Panc1 (cell line): ENCODE measurements around the gene HES4. TPM values are rescaled to one million over a fixed set of nuclear protein-coding genes. Genes with fewer than 3 reads are reported as not detected.
A peak's percentile ranks its signal among the peaks of the same experiment; 100 is the strongest.

Experiments
- ATAC-seq: fragments of 200-7000 bp; cut with Tn5 transposase; 2 replicates; pipeline ENCODE4 v1.9.1; 2020; ENCODE audit warnings: mild to moderate bottlenecking, moderate library complexity
- BruUV-seq: library from RNA; stranded (reverse); fragments of 400-500 nt; replicated peaks from 2 replicates; lab custom pipeline; 2021; lab: Mats Ljungman, UMichigan
- CTCF ChIA-PET: fragments of 300-600 bp; sonication (Branson Sonifier 250); formaldehyde crosslinking; loops from one replicate; lab custom pipeline; 2022; ENCODE audit warnings: antibody characterized with exemption; lab: Charles Lee
- POLR2A ChIA-PET: fragments of 300-600 bp; sonication (Branson Sonifier 250); formaldehyde crosslinking; loops from one replicate; lab custom pipeline; 2022; ENCODE audit warnings: antibody characterized with exemption; lab: Charles Lee
- DNase-seq: peaks from one replicate; pipeline ENCODE4 v3.0.0-alpha.2; 2010; ENCODE audit warnings: low read depth, low spot score
- H3K27ac ChIP-seq: 2 replicates; pipeline ENCODE4 v1.5.1; 2011; ENCODE audit warnings: mild to moderate bottlenecking, low read length, inconsistent platforms
- H3K27me3 ChIP-seq: fragments of 200-500 bp; sonication (Bioruptor generic); 2 replicates; pipeline ENCODE4 v1.6.0; 2014; ENCODE audit warnings: low read length, inconsistent platforms; ENCODE audit not compliant: control insufficient read depth, insufficient read depth
- H3K36me3 ChIP-seq: fragments of 200-500 bp; sonication (Bioruptor generic); 2 replicates; pipeline ENCODE4 v1.5.1; 2014; ENCODE audit warnings: inconsistent platforms, mild to moderate bottlenecking, low read length, moderate library complexity; ENCODE audit not compliant: control insufficient read depth, insufficient read depth
- H3K4me1 ChIP-seq: 2 replicates; pipeline ENCODE4 v1.5.1; 2011; ENCODE audit warnings: inconsistent platforms, mild to moderate bottlenecking, low read length, moderate library complexity; ENCODE audit not compliant: control insufficient read depth, insufficient read depth
- H3K4me3 ChIP-seq, 2 experiments: 2 replicates each; pipeline ENCODE4 v1.5.1; 2011 to 2012; ENCODE audit warnings: low read depth in 2 of 2, low read length in 2 of 2, mild to moderate bottlenecking in 2 of 2, inconsistent platforms in 1 of 2, moderate library complexity in 1 of 2
- H3K9me3 ChIP-seq: fragments of 200-500 bp; sonication (Bioruptor generic); 2 replicates; pipeline ENCODE4 v1.5.1; 2014; ENCODE audit warnings: low read depth, mild to moderate bottlenecking, inconsistent platforms, low read length, moderate library complexity; ENCODE audit not compliant: control insufficient read depth, insufficient read depth
- POLR2AphosphoS5 ChIP-seq: IDR thresholded peaks from 2 replicates; pipeline ENCODE4 v1.6.1; 2012; ENCODE audit warnings: mild to moderate bottlenecking, low read depth, low read length, moderate library complexity
- SIN3A ChIP-seq: IDR thresholded peaks from 2 replicates; pipeline ENCODE4 v1.6.1; 2012; ENCODE audit warnings: low read depth, mild to moderate bottlenecking, low read length, moderate library complexity, borderline replicate concordance; ENCODE audit not compliant: insufficient read depth
- TCF7L2 ChIP-seq: IDR thresholded peaks from 2 replicates; pipeline ENCODE4 v1.6.1; 2011; ENCODE audit warnings: mild to moderate bottlenecking, low read depth, low read length, inconsistent platforms
- in situ Hi-C: cut with HindIII; loops from 2 replicates; pipeline ENCODE4 v1.10.0; 2016; ENCODE audit warnings: low sequenced_read_pairs, low pct_unique_long_range_greater_than_20kb
- intact Hi-C: fragments of 100-400 bp; cut with micrococcal nuclease; formaldehyde crosslinking; loops from one replicate; pipeline ENCODE4 v1.10.0; 2022; ENCODE audit not compliant: unreplicated experiment
- total RNA-seq: library from RNA; stranded (reverse); gene quantifications from one replicate; pipeline ENCODE4 v1.2.1, GENCODE V29; 2021; ENCODE audit not compliant: unreplicated experiment
- TF ChIP-seq, protein P1 (sequence below), 2 experiments: IDR thresholded peaks; 2 replicates each; pipeline ENCODE4 v1.6.1; 2011 to 2012; ENCODE audit warnings: low read depth in 2 of 2, control low read depth in 1 of 2, low read length in 1 of 2, mild to moderate bottlenecking in 1 of 2, moderate library complexity in 1 of 2; ENCODE audit not compliant: insufficient read depth in 1 of 2
- TF ChIP-seq, protein P2 (sequence below): fragments of 450-650 bp; IDR thresholded peaks from 2 replicates; pipeline ENCODE4 v1.5.1; 2017; ENCODE audit warnings: mild to moderate bottlenecking

Gene HES4
- total RNA-seq, 1 experiment from 2014 or later: 74.2 TPM

DNA sequence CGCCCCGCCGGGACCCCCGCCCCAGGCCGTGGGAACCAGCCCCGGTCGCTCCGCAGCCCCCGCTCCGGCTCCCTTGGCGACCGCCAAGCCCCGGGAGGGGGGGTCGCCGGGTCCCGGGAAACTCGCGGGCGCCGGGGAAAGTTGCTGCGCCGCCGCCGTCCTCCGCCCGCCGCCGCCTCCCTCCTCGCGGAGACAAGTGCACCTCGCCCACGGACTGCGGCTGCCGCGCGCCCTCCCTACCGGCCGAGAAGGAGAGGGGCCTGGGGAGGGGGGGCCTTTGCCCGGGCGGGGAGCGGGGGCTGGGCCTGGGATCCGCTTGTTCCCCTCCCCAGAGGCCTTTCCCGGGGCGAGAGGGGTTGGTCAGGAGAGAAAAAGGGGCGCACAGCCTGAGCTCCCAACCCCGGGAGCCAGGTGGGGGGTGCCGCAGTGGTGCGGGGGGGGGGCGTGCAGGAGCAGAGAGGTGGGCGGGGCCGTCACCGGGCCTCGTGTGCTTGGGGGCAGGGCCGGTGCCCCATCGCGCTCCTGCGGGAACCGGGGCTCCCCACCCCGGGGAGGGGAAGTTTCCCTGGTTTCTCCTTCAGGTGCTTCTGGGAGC lies 20.6 kb upstream of the HES4 start:
- Histone ChIP-seq H3K27me3 (no peaks in the 10 kb centered on the region), H3K4me1 (peaks cover 43% of the 10 kb centered on the region), H3K27ac (peak overlapping the region; percentile 82), H3K9me3 (no peaks in the 10 kb centered on the region), H3K36me3 (no peaks in the 10 kb centered on the region; the same call in 1 of the 2 replicates), H3K4me3 (peak overlapping the region; percentile 60 to 70)
- TF ChIP-seq, protein P1, sequence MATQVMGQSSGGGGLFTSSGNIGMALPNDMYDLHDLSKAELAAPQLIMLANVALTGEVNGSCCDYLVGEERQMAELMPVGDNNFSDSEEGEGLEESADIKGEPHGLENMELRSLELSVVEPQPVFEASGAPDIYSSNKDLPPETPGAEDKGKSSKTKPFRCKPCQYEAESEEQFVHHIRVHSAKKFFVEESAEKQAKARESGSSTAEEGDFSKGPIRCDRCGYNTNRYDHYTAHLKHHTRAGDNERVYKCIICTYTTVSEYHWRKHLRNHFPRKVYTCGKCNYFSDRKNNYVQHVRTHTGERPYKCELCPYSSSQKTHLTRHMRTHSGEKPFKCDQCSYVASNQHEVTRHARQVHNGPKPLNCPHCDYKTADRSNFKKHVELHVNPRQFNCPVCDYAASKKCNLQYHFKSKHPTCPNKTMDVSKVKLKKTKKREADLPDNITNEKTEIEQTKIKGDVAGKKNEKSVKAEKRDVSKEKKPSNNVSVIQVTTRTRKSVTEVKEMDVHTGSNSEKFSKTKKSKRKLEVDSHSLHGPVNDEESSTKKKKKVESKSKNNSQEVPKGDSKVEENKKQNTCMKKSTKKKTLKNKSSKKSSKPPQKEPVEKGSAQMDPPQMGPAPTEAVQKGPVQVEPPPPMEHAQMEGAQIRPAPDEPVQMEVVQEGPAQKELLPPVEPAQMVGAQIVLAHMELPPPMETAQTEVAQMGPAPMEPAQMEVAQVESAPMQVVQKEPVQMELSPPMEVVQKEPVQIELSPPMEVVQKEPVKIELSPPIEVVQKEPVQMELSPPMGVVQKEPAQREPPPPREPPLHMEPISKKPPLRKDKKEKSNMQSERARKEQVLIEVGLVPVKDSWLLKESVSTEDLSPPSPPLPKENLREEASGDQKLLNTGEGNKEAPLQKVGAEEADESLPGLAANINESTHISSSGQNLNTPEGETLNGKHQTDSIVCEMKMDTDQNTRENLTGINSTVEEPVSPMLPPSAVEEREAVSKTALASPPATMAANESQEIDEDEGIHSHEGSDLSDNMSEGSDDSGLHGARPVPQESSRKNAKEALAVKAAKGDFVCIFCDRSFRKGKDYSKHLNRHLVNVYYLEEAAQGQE (IDR thresholded peaks at IDR 0.05; ENCODE audit: insufficient read depth in 1 of 2, low read depth in 2 of 2, low read length in 1 of 2): no peak
- TF ChIP-seq TCF7L2: no peak
- no peak for TF ChIP-seq POLR2AphosphoS5
- no peak for TF ChIP-seq SIN3A
- TF ChIP-seq, protein P2, sequence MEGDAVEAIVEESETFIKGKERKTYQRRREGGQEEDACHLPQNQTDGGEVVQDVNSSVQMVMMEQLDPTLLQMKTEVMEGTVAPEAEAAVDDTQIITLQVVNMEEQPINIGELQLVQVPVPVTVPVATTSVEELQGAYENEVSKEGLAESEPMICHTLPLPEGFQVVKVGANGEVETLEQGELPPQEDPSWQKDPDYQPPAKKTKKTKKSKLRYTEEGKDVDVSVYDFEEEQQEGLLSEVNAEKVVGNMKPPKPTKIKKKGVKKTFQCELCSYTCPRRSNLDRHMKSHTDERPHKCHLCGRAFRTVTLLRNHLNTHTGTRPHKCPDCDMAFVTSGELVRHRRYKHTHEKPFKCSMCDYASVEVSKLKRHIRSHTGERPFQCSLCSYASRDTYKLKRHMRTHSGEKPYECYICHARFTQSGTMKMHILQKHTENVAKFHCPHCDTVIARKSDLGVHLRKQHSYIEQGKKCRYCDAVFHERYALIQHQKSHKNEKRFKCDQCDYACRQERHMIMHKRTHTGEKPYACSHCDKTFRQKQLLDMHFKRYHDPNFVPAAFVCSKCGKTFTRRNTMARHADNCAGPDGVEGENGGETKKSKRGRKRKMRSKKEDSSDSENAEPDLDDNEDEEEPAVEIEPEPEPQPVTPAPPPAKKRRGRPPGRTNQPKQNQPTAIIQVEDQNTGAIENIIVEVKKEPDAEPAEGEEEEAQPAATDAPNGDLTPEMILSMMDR: no peak
- CTCF ChIA-PET: interaction anchor here (0.6 kb wide), 1 partner anchor 44 kb away, joined by 5 read pairs; no protein-coding TSS in a partner anchor
- POLR2A ChIA-PET: interaction anchor here (0.6 kb wide), 1 partner anchor 17 kb away, joined by 7 read pairs; no protein-coding TSS in a partner anchor
- DNase-seq (no peak), ATAC-seq (0 out of 2 replicates have a peak, but pooled peaks have one; percentile 7)
- in situ Hi-C loops (no loop called here), intact Hi-C loops (no loop called here)
- no TSS peak for BruUV-seq

- peak; percentile 49 for ATAC-seq
- ChIA-PET POLR2A (interaction anchor here (0.6 kb wide), 1 partner anchor 18 kb away, joined by 7 read pairs; no protein-coding TSS in a partner anchor), CTCF (interaction anchor here (0.6 kb wide), 1 partner anchor 44 kb away, joined by 5 read pairs; no protein-coding TSS in a partner anchor)
- no peak for DNase-seq
- intact Hi-C loops: loop anchor here (10.0 kb wide), 1 partner anchor 45 kb away; no protein-coding TSS in a partner anchor
- Histone ChIP-seq H3K4me3 (peak within 1 kb of the TSS; percentile 60 to 70), H3K27me3 (no peaks in the 10 kb centered on the region), H3K4me1 (peaks cover 43% of the 10 kb centered on the region), H3K9me3 (no peaks in the 10 kb centered on the region), H3K27ac (peak within 1 kb of the TSS; percentile 82), H3K36me3 (no peaks in the 10 kb centered on the region; the same call in 1 of the 2 replicates)
- in situ Hi-C loops: no loop called here
- BruUV-seq: no TSS peak
- no peak for TF ChIP-seq POLR2AphosphoS5
- no peak for TF ChIP-seq SIN3A
- TF ChIP-seq, protein P2: no peak
- TF ChIP-seq TCF7L2: no peak
- TF ChIP-seq, protein P1 (IDR thresholded peaks at IDR 0.05; ENCODE audit: insufficient read depth in 1 of 2, low read depth in 2 of 2, low read length in 1 of 2): no peak
Measured at GRCh38 chr1:1020000-1020404, 20.1 kb upstream of the HES4 start, which contains the start of gene AGRN. AGRN (plus strand) TSS chr1:1020120; CDS start chr1:1020173, 53 bp downstream.
